Measurements from ENCODE around the gene CAPN7. TPM values are rescaled to one million over a fixed set of nuclear protein-coding genes. Genes with fewer than 3 reads are reported as not detected.

The CAPN7 gene
- total RNA-seq, 2 donors from 2014 or later, result 45.1 to 46.7 TPM

DNA sequence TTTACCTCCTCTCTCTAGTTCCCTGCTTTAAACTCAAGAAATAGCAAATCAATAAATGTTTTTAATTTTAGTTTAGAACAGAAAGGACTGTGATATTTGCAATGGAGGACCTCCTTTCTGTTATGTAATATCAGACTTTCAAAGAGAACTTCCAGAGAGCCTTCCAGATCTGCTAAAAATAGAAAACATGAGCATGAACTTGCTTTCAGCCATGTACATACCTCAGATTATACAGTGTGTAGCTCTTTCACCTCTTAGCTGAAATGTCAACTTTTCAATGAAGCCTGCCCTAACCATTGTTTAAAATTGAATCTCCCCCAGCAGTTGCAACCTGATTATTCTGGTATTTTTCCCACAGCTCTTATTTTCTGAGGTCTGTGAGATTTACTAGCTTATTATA is 12.6 kb downstream of the CAPN7 start:
- TF ChIP-seq POLR2A (IDR thresholded peaks at IDR 0.05), result no peak
- TF ChIP-seq, protein P1, sequence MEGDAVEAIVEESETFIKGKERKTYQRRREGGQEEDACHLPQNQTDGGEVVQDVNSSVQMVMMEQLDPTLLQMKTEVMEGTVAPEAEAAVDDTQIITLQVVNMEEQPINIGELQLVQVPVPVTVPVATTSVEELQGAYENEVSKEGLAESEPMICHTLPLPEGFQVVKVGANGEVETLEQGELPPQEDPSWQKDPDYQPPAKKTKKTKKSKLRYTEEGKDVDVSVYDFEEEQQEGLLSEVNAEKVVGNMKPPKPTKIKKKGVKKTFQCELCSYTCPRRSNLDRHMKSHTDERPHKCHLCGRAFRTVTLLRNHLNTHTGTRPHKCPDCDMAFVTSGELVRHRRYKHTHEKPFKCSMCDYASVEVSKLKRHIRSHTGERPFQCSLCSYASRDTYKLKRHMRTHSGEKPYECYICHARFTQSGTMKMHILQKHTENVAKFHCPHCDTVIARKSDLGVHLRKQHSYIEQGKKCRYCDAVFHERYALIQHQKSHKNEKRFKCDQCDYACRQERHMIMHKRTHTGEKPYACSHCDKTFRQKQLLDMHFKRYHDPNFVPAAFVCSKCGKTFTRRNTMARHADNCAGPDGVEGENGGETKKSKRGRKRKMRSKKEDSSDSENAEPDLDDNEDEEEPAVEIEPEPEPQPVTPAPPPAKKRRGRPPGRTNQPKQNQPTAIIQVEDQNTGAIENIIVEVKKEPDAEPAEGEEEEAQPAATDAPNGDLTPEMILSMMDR (IDR thresholded peaks at IDR 0.05), result no peak
- TF ChIP-seq POLR2AphosphoS5 (IDR thresholded peaks at IDR 0.05), result no peak
- no peak overlapping the region for H3K27ac ChIP-seq
- no peaks in the 10 kb centered on the region for H3K9me3 ChIP-seq
- H3K27me3 ChIP-seq (replicated peaks; ENCODE audit: insufficient read depth), result no peaks in the 10 kb centered on the region
- intact Hi-C loops (cut with DNase I), result no loop called here
- no peak overlapping the region for H3K4me3 ChIP-seq
- DNase-seq (ENCODE audit: low spot score), result no peak
- peaks cover 0 to 10% of the 10 kb centered on the region in 2 donors for H3K36me3 ChIP-seq
- no peaks in the 10 kb centered on the region for H3K4me1 ChIP-seq (replicated peaks)

DNA sequence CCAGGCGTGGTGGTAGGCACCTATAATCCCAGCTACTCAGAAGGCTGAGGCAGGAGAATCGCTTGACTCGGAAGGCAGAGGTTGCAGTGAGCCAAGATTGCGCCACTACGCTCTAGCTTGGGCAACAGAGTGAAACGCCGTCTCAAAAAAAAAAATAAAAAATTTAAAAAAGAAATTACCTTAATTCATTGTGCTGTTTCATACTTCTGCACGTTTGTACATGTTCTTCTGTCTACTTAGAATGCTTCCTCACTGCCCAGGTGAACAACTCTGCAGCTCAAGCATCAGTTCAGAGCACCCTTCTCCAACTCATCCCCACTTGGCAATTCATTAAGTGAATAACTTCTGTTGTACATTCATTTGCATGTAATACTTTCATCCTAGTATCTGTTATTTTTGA is 14.0 kb downstream of the CAPN7 start:
- H3K36me3 ChIP-seq, result peaks cover 0 to 10% of the 10 kb centered on the region in 2 donors
- no peaks in the 10 kb centered on the region for H3K4me1 ChIP-seq (replicated peaks)
- no peak for DNase-seq (ENCODE audit: low spot score)
- no peaks in the 10 kb centered on the region for H3K27me3 ChIP-seq (replicated peaks; ENCODE audit: insufficient read depth)
- no peaks in the 10 kb centered on the region for H3K9me3 ChIP-seq
- intact Hi-C loops (cut with DNase I), result no loop called here
- WGBS, result 66% methylated on average over 8 of the region's 8 CpGs
- no peak for TF ChIP-seq POLR2AphosphoS5 (IDR thresholded peaks at IDR 0.05)
- TF ChIP-seq, protein P1 (IDR thresholded peaks at IDR 0.05), result no peak
- TF ChIP-seq POLR2A (IDR thresholded peaks at IDR 0.05), result no peak
- no peak overlapping the region for H3K4me3 ChIP-seq
- no peak overlapping the region for H3K27ac ChIP-seq

DNA sequence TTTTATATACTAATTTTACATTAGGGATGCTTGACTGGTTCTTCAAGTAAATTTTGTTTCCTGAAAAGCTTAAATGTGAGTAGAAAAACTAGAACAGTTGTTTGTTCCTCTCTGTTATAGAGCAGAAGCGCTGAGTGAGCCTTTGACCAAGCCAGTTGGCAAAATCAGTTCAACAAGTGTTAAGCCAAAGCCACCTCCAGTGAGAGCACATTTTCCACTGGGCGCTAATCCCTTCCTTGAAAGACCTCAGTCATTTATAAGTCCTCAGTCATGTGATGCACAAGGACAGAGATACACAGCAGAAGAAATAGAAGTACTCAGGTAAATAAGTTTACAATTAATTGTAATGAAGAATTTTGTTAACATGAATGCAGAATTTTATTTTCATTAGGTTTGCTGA is 14.6 kb downstream of the CAPN7 start:
- H3K4me3 ChIP-seq, result no peak overlapping the region
- WGBS, result 83% methylated on average over 2 of the region's 2 CpGs
- H3K4me1 ChIP-seq (replicated peaks), result no peaks in the 10 kb centered on the region
- peaks cover 0 to 10% of the 10 kb centered on the region in 2 donors for H3K36me3 ChIP-seq
- no peak overlapping the region for H3K27ac ChIP-seq
- no peak for TF ChIP-seq POLR2AphosphoS5 (IDR thresholded peaks at IDR 0.05)
- TF ChIP-seq, protein P1 (IDR thresholded peaks at IDR 0.05), result no peak
- TF ChIP-seq POLR2A (IDR thresholded peaks at IDR 0.05), result no peak
- H3K27me3 ChIP-seq (replicated peaks; ENCODE audit: insufficient read depth), result no peaks in the 10 kb centered on the region
- no peaks in the 10 kb centered on the region for H3K9me3 ChIP-seq
- intact Hi-C loops (cut with DNase I), result no loop called here
- no peak for DNase-seq (ENCODE audit: low spot score)

DNA sequence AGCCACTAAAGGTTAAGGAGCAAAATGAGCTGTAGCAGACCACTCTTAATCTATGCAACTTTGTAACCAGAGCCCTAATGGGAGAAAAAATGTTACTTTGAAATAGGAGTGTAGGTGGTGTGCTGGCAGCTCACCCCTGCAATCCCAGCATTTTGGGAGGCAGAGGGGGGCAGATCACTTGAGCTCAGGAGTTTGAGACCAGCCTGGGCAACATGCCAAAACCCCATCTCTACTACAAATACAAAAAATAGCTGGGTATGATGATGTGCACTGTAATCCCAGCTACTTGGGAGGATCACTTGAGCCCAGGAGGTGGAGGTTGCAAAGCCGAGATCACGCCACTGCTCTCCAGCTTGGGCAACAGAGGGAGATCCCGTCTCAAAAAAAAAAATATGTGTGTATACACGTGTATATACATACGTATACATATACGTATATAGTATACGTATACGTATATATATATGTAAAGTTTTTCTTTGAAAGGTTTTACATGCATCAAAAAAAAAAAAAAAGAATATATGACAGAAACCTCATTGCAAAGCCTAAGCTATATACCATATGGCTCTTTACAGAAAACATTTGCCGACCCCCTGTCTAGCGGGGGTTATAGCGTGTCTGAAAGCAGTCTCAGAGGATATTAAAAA is 15.7 kb downstream of the CAPN7 start:
- peaks cover 0 to 10% of the 10 kb centered on the region in 2 donors for H3K36me3 ChIP-seq
- H3K4me3 ChIP-seq, result no peak overlapping the region
- TF ChIP-seq, protein P1 (IDR thresholded peaks at IDR 0.05), result no peak
- TF ChIP-seq POLR2A (IDR thresholded peaks at IDR 0.05) (no peak), POLR2AphosphoS5 (IDR thresholded peaks at IDR 0.05) (no peak)
- H3K27ac ChIP-seq, result no peak overlapping the region
- no peaks in the 10 kb centered on the region for H3K4me1 ChIP-seq (replicated peaks)
- H3K9me3 ChIP-seq, result no peaks in the 10 kb centered on the region
- H3K27me3 ChIP-seq (replicated peaks; ENCODE audit: insufficient read depth), result no peaks in the 10 kb centered on the region
- DNase-seq (ENCODE audit: low spot score), result no peak
- intact Hi-C loops (cut with DNase I), result no loop called here
- WGBS, result 92% methylated on average over 11 of the region's 11 CpGs
